ENCODE results near the gene PGA3. TPM values are rescaled to one million over a fixed set of nuclear protein-coding genes. Genes with fewer than 3 reads are reported as not detected.

The PGA3 gene
- total and polyA plus RNA-seq, 2 of the 8 experiments (the other 6 are each of a cell fraction or from before 2014, with no cell fraction given) = not detected

DNA sequence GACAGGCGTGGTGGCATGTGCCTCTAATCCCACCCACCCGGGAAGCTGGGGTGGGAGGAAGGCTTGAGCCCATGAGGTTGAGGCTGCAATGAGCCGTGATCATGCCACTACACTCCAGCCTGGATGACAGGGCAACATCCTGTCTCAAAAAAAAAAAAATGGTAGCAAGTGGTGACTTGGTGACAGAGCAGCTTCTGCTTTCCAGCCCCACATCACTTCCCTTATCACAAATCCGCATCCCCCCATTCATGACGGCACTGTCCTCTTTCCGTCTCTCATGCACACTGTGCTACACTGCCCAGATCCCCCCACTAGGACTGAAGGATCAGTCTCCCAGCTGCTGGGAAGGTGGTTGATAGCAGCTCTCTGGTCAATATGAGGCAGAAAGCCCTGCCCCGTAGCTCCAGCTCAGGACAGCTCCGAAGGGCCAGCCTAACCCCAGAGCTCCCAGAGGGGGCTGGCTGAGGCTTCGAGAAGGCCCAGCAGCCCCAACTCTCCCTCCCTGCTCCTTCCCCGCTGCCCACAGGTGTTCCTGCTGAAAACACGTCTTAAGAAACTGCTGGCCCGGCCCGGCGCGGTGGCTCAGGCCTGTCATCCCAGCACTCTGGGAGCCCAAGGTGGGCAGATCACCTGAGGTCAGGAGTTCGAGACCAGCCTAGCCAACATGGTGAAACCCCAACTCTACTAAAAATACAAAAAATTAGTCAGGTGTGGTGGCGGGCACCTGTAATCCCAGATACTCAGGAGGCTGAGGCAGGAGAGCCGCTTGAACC, 53.6 kb downstream of the PGA3 start (continued):
- TF ChIP-seq, protein P1, sequence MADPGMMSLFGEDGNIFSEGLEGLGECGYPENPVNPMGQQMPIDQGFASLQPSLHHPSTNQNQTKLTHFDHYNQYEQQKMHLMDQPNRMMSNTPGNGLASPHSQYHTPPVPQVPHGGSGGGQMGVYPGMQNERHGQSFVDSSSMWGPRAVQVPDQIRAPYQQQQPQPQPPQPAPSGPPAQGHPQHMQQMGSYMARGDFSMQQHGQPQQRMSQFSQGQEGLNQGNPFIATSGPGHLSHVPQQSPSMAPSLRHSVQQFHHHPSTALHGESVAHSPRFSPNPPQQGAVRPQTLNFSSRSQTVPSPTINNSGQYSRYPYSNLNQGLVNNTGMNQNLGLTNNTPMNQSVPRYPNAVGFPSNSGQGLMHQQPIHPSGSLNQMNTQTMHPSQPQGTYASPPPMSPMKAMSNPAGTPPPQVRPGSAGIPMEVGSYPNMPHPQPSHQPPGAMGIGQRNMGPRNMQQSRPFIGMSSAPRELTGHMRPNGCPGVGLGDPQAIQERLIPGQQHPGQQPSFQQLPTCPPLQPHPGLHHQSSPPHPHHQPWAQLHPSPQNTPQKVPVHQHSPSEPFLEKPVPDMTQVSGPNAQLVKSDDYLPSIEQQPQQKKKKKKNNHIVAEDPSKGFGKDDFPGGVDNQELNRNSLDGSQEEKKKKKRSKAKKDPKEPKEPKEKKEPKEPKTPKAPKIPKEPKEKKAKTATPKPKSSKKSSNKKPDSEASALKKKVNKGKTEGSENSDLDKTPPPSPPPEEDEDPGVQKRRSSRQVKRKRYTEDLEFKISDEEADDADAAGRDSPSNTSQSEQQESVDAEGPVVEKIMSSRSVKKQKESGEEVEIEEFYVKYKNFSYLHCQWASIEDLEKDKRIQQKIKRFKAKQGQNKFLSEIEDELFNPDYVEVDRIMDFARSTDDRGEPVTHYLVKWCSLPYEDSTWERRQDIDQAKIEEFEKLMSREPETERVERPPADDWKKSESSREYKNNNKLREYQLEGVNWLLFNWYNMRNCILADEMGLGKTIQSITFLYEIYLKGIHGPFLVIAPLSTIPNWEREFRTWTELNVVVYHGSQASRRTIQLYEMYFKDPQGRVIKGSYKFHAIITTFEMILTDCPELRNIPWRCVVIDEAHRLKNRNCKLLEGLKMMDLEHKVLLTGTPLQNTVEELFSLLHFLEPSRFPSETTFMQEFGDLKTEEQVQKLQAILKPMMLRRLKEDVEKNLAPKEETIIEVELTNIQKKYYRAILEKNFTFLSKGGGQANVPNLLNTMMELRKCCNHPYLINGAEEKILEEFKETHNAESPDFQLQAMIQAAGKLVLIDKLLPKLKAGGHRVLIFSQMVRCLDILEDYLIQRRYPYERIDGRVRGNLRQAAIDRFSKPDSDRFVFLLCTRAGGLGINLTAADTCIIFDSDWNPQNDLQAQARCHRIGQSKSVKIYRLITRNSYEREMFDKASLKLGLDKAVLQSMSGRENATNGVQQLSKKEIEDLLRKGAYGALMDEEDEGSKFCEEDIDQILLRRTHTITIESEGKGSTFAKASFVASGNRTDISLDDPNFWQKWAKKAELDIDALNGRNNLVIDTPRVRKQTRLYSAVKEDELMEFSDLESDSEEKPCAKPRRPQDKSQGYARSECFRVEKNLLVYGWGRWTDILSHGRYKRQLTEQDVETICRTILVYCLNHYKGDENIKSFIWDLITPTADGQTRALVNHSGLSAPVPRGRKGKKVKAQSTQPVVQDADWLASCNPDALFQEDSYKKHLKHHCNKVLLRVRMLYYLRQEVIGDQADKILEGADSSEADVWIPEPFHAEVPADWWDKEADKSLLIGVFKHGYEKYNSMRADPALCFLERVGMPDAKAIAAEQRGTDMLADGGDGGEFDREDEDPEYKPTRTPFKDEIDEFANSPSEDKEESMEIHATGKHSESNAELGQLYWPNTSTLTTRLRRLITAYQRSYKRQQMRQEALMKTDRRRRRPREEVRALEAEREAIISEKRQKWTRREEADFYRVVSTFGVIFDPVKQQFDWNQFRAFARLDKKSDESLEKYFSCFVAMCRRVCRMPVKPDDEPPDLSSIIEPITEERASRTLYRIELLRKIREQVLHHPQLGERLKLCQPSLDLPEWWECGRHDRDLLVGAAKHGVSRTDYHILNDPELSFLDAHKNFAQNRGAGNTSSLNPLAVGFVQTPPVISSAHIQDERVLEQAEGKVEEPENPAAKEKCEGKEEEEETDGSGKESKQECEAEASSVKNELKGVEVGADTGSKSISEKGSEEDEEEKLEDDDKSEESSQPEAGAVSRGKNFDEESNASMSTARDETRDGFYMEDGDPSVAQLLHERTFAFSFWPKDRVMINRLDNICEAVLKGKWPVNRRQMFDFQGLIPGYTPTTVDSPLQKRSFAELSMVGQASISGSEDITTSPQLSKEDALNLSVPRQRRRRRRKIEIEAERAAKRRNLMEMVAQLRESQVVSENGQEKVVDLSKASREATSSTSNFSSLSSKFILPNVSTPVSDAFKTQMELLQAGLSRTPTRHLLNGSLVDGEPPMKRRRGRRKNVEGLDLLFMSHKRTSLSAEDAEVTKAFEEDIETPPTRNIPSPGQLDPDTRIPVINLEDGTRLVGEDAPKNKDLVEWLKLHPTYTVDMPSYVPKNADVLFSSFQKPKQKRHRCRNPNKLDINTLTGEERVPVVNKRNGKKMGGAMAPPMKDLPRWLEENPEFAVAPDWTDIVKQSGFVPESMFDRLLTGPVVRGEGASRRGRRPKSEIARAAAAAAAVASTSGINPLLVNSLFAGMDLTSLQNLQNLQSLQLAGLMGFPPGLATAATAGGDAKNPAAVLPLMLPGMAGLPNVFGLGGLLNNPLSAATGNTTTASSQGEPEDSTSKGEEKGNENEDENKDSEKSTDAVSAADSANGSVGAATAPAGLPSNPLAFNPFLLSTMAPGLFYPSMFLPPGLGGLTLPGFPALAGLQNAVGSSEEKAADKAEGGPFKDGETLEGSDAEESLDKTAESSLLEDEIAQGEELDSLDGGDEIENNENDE (IDR thresholded peaks at IDR 0.05; ENCODE audit: insufficient replicate concordance, low read length) = no peak
- TF ChIP-seq JUND (IDR thresholded peaks at IDR 0.05; ENCODE audit: low read length) (no peak), MAFK (IDR thresholded peaks at IDR 0.05; ENCODE audit: low read depth, low read length) (no peak), SP4 (IDR thresholded peaks at IDR 0.05; ENCODE audit: low read length) (no peak), CHD1 (IDR thresholded peaks at IDR 0.05; ENCODE audit: low read depth, low read length) (no peak), CTBP2 (IDR thresholded peaks at IDR 0.05; ENCODE audit: borderline replicate concordance, insufficient read depth, insufficient read length, low read length) (no peak), KDM4A (IDR thresholded peaks at IDR 0.05; ENCODE audit: low read depth, low read length, severe bottlenecking) (no peak), EGR1 (IDR thresholded peaks at IDR 0.05; ENCODE audit: borderline replicate concordance, low read depth, low read length) (no peak), TCF12 (IDR thresholded peaks at IDR 0.05; ENCODE audit: low read depth, low read length) (no peak), CEBPB (IDR thresholded peaks at IDR 0.05; ENCODE audit: low read depth, low read length) (no peak), SAP30 (IDR thresholded peaks at IDR 0.05; ENCODE audit: insufficient read depth, insufficient replicate concordance, low read length) (no peak)

Measured in H1 (cell line).